ENCODE measurements around the gene MAPK1.
"Not testable (repeated sequence)": the region's sequence is repeated elsewhere in the genome, so short reads cannot be mapped to it uniquely, and the experiment has no call there.

MAPK1 gene

GRCh38 chr22:21858025-21858764, 9.2 kb downstream of the MAPK1 start:
- no peak overlapping the region for H3K27ac ChIP-seq
- TF ChIP-seq ZFX (IDR thresholded peaks at IDR 0.05) (no peak), CTCF (conservative IDR thresholded peaks at IDR 0.05) (no peak)

GRCh38 chr22:21857481-21857914, 9.9 kb downstream of the MAPK1 start:
- H3K27ac ChIP-seq, result no peak overlapping the region
- TF ChIP-seq ZFX (IDR thresholded peaks at IDR 0.05) (no peak), CTCF (conservative IDR thresholded peaks at IDR 0.05) (no peak)

- H3K27ac ChIP-seq, result no peak overlapping the region
- TF ChIP-seq CTCF (conservative IDR thresholded peaks at IDR 0.05) (no peak), ZFX (IDR thresholded peaks at IDR 0.05) (no peak)
Measured at GRCh38 chr22:21856868-21857267, 10.6 kb downstream of the MAPK1 start.

- H3K27ac ChIP-seq, result no peak overlapping the region
- TF ChIP-seq CTCF (conservative IDR thresholded peaks at IDR 0.05), result no peak
- TF ChIP-seq ZFX (IDR thresholded peaks at IDR 0.05), result no peak
Measured at GRCh38 chr22:21856197-21856596, 11.2 kb downstream of the MAPK1 start.

- no peak overlapping the region for H3K27ac ChIP-seq
- TF ChIP-seq ZFX (IDR thresholded peaks at IDR 0.05), result no peak
- no peak for TF ChIP-seq CTCF (conservative IDR thresholded peaks at IDR 0.05)
Measured at GRCh38 chr22:21855676-21856075, 11.8 kb downstream of the MAPK1 start.

- H3K27ac ChIP-seq, result no peak overlapping the region
- no peak for TF ChIP-seq CTCF (conservative IDR thresholded peaks at IDR 0.05)
- no peak for TF ChIP-seq ZFX (IDR thresholded peaks at IDR 0.05)
Measured at GRCh38 chr22:21850660-21851059, 16.8 kb downstream of the MAPK1 start.

GRCh38 chr22:21849489-21849888, 18.0 kb downstream of the MAPK1 start:
- no peak overlapping the region for H3K27ac ChIP-seq
- TF ChIP-seq ZFX (IDR thresholded peaks at IDR 0.05) (no peak), CTCF (conservative IDR thresholded peaks at IDR 0.05) (no peak)

- H3K27ac ChIP-seq, result not testable (repeated sequence)
Measured at GRCh38 chr22:21848057-21848456, 19.4 kb downstream of the MAPK1 start.
